Measurements from ENCODE around the gene IFNGR2.

DNA sequence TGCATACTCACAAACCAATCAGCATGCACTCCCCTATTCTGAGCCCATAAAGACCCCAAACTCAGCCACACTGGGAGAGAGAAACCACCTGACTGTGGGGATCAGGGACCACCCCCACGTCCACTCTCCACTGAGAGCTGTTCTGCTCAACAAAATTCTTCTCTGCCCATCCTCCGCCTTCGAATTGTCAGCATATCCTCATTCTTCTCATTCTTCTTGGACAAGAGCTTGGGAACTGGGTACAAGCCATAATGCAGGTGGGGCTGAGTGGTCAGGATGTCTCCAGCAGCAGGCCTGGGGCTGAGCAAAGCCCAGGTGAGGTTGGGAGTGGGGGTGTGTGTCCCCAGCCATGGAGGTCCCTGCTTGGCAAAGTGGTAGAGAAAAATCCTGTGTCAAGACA is 34.6 kb upstream of the IFNGR2 start:
- TF ChIP-seq EZH2 (IDR thresholded peaks at IDR 0.05; ENCODE audit: low read depth, unreplicated experiment): no peak
- TF ChIP-seq, protein P1, sequence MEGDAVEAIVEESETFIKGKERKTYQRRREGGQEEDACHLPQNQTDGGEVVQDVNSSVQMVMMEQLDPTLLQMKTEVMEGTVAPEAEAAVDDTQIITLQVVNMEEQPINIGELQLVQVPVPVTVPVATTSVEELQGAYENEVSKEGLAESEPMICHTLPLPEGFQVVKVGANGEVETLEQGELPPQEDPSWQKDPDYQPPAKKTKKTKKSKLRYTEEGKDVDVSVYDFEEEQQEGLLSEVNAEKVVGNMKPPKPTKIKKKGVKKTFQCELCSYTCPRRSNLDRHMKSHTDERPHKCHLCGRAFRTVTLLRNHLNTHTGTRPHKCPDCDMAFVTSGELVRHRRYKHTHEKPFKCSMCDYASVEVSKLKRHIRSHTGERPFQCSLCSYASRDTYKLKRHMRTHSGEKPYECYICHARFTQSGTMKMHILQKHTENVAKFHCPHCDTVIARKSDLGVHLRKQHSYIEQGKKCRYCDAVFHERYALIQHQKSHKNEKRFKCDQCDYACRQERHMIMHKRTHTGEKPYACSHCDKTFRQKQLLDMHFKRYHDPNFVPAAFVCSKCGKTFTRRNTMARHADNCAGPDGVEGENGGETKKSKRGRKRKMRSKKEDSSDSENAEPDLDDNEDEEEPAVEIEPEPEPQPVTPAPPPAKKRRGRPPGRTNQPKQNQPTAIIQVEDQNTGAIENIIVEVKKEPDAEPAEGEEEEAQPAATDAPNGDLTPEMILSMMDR (conservative IDR thresholded peaks at IDR 0.05; ENCODE audit: low read depth in 2 of 2): no peak
- no peak for TF ChIP-seq JUNB (IDR thresholded peaks at IDR 0.05; ENCODE audit: unreplicated experiment)
- TF ChIP-seq POLR2AphosphoS5 (IDR thresholded peaks at IDR 0.05; ENCODE audit: low read depth): no peak
- TF ChIP-seq EZH2phosphoT487 (IDR thresholded peaks at IDR 0.05; ENCODE audit: unreplicated experiment): no peak
- TF ChIP-seq CREB1 (CRISPR knock-in tag; IDR thresholded peaks at IDR 0.05; ENCODE audit: low read depth): no peak
- TF ChIP-seq, protein P2, sequence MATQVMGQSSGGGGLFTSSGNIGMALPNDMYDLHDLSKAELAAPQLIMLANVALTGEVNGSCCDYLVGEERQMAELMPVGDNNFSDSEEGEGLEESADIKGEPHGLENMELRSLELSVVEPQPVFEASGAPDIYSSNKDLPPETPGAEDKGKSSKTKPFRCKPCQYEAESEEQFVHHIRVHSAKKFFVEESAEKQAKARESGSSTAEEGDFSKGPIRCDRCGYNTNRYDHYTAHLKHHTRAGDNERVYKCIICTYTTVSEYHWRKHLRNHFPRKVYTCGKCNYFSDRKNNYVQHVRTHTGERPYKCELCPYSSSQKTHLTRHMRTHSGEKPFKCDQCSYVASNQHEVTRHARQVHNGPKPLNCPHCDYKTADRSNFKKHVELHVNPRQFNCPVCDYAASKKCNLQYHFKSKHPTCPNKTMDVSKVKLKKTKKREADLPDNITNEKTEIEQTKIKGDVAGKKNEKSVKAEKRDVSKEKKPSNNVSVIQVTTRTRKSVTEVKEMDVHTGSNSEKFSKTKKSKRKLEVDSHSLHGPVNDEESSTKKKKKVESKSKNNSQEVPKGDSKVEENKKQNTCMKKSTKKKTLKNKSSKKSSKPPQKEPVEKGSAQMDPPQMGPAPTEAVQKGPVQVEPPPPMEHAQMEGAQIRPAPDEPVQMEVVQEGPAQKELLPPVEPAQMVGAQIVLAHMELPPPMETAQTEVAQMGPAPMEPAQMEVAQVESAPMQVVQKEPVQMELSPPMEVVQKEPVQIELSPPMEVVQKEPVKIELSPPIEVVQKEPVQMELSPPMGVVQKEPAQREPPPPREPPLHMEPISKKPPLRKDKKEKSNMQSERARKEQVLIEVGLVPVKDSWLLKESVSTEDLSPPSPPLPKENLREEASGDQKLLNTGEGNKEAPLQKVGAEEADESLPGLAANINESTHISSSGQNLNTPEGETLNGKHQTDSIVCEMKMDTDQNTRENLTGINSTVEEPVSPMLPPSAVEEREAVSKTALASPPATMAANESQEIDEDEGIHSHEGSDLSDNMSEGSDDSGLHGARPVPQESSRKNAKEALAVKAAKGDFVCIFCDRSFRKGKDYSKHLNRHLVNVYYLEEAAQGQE (IDR thresholded peaks at IDR 0.05; ENCODE audit: unreplicated experiment): no peak
- no peak for TF ChIP-seq ZNF331 (CRISPR knock-in tag; IDR thresholded peaks at IDR 0.05; ENCODE audit: low read depth)
